ENCODE results near the gene TOP2A.

The TOP2A gene

DNA sequence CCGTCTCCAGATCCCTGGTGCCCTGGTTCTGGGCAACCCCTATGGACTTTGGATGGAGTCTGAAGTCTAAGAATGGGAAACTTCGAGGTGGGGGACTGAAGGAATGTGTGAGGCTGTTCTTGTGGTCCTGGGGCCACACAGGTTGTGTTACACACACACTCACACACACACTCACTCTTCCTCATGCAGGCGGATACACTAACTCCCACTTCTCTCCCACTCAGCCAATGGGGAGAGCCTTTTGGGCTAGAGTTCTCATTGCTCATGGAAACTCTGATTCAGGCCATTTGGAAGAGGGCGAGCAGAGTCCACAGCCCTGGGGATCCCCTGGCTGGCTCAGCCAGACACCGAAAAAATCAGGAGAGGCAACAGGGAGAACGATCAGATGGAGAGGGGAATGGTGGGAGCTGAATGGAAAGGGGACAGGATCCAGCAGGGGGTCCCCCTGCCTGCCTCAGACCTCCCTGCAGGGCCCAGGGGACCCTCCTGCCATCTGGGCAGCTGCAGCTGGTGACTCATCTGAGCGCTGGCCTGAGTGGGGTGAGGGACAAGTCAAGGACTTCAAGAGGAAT, 34.6 kb upstream of the TOP2A start:
- peak; percentile 90 for DNase-seq (ENCODE audit: low spot score)

DNA sequence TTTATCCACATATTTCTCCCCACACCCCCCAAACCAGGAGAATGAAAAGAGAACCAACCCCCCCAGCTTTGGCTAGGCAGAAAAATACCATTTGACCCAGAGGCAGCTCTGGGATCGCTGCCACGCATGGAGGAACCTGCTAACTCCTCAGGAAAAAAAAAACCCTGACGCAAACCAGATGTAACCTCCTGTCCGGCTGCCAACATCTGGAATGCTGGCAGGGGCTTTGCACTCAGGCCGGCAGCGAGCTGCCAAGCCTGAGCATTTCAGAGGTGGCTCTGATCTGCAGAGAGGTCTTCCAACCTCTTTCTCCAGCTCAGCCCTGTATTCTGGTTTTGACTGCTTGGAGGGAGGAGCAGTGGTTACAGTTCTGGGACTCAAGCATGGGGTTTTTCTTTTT, 33.7 kb upstream of the TOP2A start:
- DNase-seq (ENCODE audit: low spot score), result peak; percentile 86

GRCh38 chr17:40450175-40450574, 32.5 kb upstream of the TOP2A start:
- no peak for DNase-seq (ENCODE audit: low spot score)

- DNase-seq (ENCODE audit: low spot score), result no peak
Observed at GRCh38 chr17:40448639-40449261, 31.1 kb upstream of the TOP2A start.

GRCh38 chr17:40448213-40448638, 30.5 kb upstream of the TOP2A start:
- DNase-seq (ENCODE audit: low spot score), result no peak

DNA sequence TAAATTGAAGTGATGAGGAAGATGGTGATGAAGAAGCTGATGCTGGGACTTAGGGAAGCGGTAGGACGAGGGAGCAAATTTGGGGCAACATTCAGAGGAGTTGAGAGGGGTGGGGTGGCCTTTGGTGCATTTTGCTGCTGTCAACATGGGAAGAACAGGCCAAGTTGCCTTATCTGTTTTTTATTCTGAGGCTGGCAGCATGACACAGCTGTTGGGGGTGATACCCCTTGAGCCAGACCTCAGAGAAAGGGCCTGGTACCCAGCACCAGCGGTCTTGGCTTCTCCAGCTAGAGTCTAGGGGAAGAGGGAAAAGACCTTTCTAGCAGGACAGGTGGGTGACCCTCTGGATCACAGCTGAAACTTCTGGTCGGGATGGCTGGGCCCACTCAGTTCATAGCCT, 30.1 kb upstream of the TOP2A start:
- no peak for DNase-seq (ENCODE audit: low spot score)

DNA sequence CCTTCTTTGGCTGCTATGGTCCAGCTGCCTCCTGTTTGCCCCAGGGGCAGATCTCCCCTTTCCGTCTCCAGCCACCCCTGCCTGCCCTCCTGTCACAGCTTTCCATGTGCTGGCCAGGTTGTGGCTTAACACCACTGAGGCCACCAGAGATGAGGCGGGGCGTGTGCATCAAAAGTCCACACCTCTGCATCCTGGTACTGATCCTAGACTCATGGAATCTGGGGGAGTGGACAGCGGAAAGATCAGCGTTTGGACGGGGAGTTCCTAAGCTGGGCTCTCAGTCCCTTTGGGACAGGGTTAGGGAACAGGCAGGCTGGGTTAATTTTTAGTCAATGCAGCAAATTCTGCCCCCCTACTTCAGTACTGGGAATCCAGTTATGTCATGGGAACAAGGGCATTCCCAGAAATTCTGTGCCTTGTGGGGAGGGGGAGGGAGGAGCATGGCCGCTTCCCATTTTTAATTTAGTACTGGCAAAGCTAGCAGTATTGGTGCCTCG, 29.5 kb upstream of the TOP2A start:
- DNase-seq (ENCODE audit: low spot score), result no peak

GRCh38 chr17:40445751-40446468, 28.2 kb upstream of the TOP2A start:
- peak; percentile 41 for DNase-seq (ENCODE audit: low spot score)

- no peak for DNase-seq (ENCODE audit: low spot score)
Observed at GRCh38 chr17:40443988-40444899, 26.5 kb upstream of the TOP2A start.

- peak; percentile 80 for DNase-seq (ENCODE audit: low spot score)
Observed at GRCh38 chr17:40443196-40443987, 25.7 kb upstream of the TOP2A start, which contains the start of gene IGFBP4. TSS of gene IGFBP4 (plus strand) at chr17:40443450. CDS start at chr17:40443736, 286 bp downstream.

- peak; percentile 53 for DNase-seq (ENCODE audit: low spot score)
Observed at GRCh38 chr17:40442392-40443195, 24.9 kb upstream of the TOP2A start.

GRCh38 chr17:40440166-40440565, 22.5 kb upstream of the TOP2A start:
- no peak for DNase-seq (ENCODE audit: low spot score)

- DNase-seq (ENCODE audit: low spot score), result no peak
Observed at GRCh38 chr17:40437095-40437732, 19.5 kb upstream of the TOP2A start.

GRCh38 chr17:40436636-40437035, 18.9 kb upstream of the TOP2A start:
- no peak for DNase-seq (ENCODE audit: low spot score)

- DNase-seq (ENCODE audit: low spot score), result no peak
Observed at GRCh38 chr17:40433551-40434415, 16.1 kb upstream of the TOP2A start.

GRCh38 chr17:40432864-40433528, 15.3 kb upstream of the TOP2A start:
- DNase-seq (ENCODE audit: low spot score), result peak; percentile 50

GRCh38 chr17:40431231-40431602, 13.5 kb upstream of the TOP2A start:
- no peak for DNase-seq (ENCODE audit: low spot score)
